Activated CD4-positive, alpha-beta T cell treated with anti-CD3 and anti-CD28 coated beads, Interleukin-2, amount 50 U/mL, for 16 hours (primary cell): ENCODE results near the gene NAA15.
"Not testable (repeated sequence)": the region's sequence is repeated elsewhere in the genome, so short reads cannot be mapped to it uniquely, and the experiment has no call there.

Experiments used
- DNase-seq: peaks from one replicate; pipeline ENCODE4 v3.0.0-alpha.2; 2020

NAA15 gene

DNA sequence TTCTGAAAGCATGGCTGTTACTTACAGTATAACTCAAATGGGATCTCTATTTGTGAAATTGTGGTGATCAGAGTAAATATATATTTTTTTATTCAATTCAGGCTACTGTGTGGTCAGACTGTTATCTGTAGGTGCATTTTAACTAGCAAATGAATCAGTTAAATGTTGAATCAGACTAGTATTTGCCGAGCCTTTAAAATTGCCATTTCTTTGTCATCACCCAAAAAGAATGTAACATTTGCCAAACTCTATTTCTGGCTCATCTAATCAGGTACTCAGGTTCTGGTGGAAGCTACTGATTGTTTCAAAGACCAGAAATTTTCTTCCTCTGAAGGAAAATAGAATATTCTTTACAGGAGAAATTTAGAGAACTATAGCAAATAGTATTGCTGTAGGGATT, 1.8 kb upstream of the NAA15 start:
- no peak for DNase-seq

DNA sequence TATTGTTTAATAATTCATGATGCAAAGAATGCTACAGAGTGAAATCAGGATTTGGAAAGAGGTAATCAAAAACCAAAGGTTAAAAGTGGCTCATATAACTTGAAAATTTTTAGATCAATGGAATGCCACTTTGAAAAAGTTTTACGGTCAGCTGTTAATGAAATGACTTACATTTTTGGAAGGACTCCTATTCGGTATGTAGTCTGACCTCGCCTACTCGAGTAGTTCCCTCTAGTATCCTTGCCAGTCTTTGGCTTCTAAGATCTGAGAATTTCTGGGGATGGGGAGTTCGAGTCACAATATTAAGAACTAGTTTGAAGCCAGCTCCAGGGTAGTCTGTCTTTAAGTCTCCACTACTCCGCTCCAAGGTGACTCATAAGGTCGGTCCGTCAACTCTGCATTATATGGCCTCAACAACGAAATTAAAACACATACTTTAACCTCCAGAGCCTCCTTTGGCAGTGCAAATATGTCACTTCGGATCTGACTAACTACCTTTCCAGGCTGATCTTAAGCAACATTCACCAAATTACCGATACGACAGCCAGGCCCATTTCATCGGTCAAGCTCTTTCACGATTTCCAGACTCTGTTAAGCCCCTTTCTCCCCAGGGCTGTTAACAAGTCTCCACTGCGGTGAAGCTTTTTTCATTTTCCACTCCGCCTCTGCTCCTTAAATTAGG, 733 bp upstream of the NAA15 start:
- DNase-seq = peak; percentile 59

GRCh38 chr4:139301821-139302611, 711 bp downstream of the NAA15 start, which contains the start of gene NDUFC1:
TSS of gene NDUFC1 (minus strand) at chr4:139302477. CDS start at chr4:139295798, 6,679 bp downstream.
- DNase-seq = peak; percentile 72

DNA sequence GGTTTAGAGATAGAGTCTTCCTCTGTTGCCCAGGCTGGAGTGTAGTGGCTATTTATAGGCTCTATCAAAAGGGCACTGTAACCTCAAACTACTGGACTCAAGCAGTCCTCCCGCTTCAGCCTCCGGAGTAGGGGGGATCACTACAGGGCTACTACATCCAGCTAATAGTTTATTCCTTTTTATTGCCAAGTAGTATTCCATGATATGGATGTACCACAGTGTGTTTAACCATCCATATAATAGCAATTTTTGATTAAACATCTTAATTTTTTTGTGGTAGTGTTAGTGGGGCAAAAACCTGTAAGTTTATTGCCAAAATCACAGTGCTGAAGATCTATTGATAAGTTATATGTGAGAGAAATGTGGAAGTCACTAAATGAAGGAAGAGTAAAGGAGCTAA, 3.6 kb downstream of the NAA15 start:
- DNase-seq = no peak

- no peak for DNase-seq
These were observed 10.6 kb downstream of the NAA15 start for GRCh38 chr4:139311909-139312308.

DNA sequence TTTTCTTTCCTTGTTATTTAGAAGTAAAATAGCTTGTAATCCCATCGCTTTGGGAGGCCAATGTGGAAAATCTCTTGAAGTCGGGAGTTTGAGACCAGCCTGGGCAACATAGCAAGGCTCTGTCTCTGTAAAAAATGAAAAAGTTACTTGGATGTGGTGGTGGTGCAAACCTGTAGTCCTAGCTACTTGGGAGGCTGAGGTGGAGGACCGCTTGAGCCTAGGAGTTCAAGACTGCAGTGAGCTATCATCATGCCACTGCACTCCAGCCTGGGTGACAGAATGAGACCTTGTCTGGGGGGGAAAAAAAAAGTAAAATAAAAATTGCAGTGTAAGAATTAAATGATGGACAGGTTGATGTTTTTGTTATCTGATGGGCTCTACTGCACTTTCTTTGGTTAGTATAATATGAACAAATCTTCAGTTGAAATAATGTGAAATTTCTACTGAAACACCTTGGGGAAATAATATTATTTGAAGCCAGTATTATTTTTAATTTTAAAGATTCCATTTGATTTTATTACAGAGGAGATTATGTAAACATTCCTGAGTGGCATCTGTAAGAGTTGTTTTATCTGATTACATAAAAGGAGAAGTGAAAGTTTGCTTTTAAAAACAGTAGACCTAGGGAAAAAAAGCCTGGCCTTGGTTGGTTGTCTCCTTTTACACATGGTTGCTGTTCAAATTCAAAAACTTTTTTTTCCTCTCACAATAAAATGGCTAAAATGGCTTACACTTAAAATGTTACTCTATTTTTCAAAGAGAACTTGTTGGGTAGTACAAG, 11.4 kb downstream of the NAA15 start:
- DNase-seq = no peak

- not testable (repeated sequence) for DNase-seq
These were observed 12.1 kb downstream of the NAA15 start for GRCh38 chr4:139313414-139313813.

DNA sequence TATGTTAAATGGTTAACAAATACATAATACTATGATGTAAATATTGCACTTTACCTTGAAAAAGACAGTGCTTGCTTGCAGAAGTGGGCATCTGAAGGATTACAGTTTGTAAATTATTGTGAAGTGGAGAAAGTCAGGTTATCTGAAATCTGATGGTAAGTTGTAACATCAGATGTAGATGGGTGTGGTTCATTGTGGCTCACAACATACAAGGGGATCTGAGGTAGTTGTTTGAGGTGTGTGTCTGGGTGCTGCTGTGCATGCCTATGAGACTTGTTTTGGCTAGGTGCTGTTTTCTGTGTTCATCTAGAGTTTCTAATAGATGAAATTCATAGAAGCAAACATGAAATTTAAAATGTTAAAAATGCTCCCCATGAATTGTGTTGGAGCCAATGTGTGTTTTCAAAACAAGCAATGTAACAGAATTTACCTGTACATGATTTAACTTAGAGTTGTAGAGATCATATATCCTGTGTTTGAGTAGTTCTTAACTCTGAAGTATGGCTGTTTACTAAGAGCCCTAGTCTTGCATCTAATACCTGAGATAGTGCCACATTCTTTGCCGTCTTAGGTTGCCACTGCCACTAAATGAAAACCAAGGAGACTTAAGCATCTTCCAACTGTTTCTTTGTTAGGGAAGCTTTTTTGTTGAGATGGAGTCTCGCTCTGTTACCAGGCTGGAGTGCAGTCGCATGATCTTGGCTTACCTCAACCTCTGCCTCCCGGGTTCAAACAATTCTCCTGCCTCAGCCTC, 12.9 kb downstream of the NAA15 start:
- no peak for DNase-seq

DNA sequence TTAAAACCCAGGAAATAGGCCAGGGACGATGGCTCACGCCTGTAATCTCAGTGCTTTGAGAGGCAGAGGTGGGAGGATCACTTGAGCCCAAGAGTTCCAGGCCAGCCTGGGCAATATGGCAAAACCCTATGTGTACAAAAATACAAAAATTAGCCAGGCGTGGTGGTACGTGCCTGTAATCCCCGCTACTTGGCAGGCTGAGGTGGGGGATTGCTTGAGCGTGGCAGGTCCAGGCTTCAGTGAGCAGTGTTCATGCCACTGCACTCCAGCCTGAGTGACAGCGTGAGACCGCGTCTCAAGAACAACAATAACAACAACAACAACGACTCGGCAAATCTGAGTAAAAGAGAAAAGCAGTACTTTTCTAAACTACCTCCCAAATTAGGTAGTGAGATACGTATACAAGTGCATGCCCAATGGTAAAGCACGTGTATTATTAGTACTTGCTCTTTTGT, 13.9 kb downstream of the NAA15 start:
- DNase-seq = no peak

DNA sequence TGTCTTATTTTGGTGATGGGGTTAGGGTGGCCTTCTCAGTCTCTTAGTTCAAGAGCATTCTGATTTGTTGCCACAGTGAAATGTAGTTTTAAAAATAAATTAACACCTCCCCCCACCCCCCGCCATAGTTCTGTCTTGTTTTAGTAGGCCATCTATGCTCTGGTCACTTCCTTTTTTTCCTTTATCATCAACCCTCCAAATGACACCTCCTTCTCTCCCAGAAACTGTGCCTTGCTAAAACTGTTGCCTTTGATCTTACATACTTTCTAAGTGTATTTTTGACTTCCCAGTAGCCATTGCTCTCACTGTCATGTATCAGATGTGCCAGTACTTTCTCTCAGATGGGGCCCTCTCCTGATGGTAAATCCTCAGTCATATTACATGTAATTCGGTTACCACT, 15.4 kb downstream of the NAA15 start:
- no peak for DNase-seq

- DNase-seq = no peak
These were observed 16.3 kb downstream of the NAA15 start for GRCh38 chr4:139317635-139318034.

- DNase-seq = no peak
These were observed 18.3 kb downstream of the NAA15 start for GRCh38 chr4:139319571-139319970.

- DNase-seq = not testable (repeated sequence)
These were observed 20.8 kb downstream of the NAA15 start for GRCh38 chr4:139322070-139322469.

GRCh38 chr4:139322541-139322940, 21.2 kb downstream of the NAA15 start:
- not testable (repeated sequence) for DNase-seq

GRCh38 chr4:139324620-139325019, 23.3 kb downstream of the NAA15 start:
- no peak for DNase-seq

GRCh38 chr4:139329665-139330200, 28.4 kb downstream of the NAA15 start:
- no peak for DNase-seq

GRCh38 chr4:139330283-139330682, 29.0 kb downstream of the NAA15 start:
- DNase-seq = no peak

DNA sequence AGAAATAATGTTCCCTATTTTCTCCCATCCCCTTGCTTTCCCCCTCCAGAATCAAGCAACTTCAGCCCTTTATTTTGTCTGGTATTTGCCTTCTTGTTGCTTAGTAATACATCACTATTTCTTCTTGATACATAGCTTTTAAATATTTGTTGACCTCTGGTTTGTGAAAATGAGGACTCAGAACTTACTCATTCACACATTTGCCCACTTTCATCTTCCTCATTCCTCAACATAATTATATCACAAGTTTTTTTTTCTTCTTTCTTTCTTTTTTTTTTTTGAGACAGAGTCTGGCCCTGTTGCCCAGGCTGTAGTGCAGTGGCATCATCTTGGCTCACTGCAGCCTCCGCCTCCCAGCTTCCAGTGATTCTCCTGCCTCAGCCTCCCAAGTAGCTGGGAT, 29.9 kb downstream of the NAA15 start:
- DNase-seq = no peak

- peak; percentile 20 for DNase-seq
These were observed 31.7 kb downstream of the NAA15 start for GRCh38 chr4:139333046-139333445.

DNA sequence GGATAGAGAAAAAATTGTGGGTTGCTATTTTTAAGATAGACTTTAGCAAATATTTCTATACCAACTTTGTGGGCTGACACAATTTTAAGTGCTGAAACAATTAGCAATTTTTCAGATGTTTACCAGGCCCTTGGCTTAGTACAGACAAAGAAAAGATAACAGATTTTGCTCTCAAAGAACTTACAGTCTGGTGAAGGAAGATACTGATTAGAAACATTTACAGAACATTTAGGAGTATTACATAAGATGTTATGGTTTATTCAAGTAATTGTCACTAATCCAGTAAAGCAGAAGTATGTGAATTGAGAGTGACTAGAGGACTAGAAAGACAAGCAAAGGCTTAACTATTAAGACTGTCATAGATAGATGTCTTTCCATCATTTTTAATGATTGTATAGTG, 36.3 kb downstream of the NAA15 start:
- DNase-seq = no peak

DNA sequence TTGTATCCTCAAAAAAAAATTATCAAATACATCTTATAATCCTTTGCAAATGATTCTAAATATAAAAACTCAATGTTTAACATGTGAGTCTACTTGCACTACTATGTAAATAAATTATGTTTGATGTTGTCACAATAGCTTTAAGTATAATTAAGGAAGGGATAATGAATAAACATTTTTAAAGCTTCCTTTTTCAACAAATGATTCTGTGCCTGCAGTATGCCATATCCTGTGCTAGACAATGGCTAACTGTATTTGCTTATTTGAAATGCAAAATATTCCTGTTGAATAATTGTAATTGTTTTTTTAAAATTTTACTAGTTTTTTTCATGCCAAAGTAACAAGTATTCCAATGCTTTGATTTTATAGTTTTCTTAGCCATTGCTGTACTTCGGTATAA, 60.0 kb downstream of the NAA15 start:
- DNase-seq = no peak

DNA sequence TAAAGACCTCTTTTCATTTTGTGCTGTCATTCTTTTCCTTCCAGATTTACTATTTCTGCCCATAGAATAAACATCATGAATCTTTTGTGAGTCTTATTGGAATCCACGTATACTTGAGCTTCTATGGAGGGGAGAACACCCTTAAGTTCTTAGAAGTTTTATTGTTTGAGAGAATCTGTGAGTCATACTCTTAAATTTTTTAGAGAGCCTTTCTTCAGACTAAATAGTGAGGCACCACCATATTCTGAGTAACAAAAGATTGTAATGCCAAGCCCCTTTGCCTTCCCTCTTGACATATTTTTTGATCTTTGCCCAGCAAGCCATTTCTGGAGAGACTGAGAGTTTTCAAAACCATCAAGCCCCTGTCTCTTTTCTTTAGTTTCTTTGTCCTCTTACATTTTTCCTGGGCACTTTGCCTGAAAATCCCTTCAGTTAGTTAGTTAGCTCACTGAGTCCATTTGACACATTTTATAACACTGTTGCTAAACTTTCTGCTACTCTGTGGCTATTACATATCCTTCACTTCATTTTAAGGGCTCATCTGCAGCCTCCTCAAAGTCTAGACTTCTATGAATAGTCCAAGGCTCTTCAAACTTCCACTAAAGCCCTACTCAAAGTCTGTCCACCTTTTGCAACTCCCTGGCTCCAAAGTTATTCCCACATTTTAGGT, 66.3 kb downstream of the NAA15 start:
- no peak for DNase-seq
